Measurements from ENCODE around the gene ADAMTSL3.

ADAMTSL3 gene

DNA sequence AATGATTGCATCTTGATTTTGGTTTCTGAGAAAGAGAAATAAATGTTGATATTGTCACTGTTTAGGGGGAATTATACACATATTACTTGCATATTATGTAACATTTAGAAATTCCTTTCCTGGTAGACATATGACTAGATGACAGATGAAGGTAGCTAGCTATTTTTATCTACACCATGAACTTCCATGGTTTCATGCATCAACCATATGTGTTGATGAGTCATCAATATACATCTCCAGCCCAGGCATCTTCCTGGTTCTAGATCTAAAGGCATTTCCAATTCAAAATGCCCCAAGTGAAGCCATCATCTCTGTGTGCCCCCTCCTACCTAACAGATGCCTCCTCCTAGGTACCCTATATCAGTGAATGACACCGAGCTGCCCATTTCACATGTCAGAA, 9.5 kb upstream of the ADAMTSL3 start:
- Histone ChIP-seq H3K4me3 (ENCODE audit: low read length) (no peak overlapping the region), H2AFZ (ENCODE audit: low read depth, low read length) (no peak overlapping the region), H3K9ac (ENCODE audit: low read length) (no peak overlapping the region), H3K4me2 (ENCODE audit: low read length) (no peak overlapping the region), H3K79me2 (ENCODE audit: low read length) (no peaks in the 10 kb centered on the region), H3K9me3 (ENCODE audit: insufficient read depth, low read length) (0 out of 2 replicates have a peak, but pooled peaks cover 4% of the 10 kb centered on the region), H4K20me1 (ENCODE audit: insufficient read depth, low read length) (no peaks in the 10 kb centered on the region), H3K27me3 (ENCODE audit: low read depth, low read length) (peaks cover 8% of the 10 kb centered on the region; the same call in 1 of the 2 replicates), H3K36me3 (replicated peaks; ENCODE audit: low read depth, low read length) (no peaks in the 10 kb centered on the region), H3K27ac (ENCODE audit: low read length) (no peak overlapping the region), H3K4me1 (ENCODE audit: low read length) (no peaks in the 10 kb centered on the region)
- no peak for TF ChIP-seq EZH2phosphoT487 (IDR thresholded peaks at IDR 0.05; ENCODE audit: low read depth)
- TF ChIP-seq, protein P1, sequence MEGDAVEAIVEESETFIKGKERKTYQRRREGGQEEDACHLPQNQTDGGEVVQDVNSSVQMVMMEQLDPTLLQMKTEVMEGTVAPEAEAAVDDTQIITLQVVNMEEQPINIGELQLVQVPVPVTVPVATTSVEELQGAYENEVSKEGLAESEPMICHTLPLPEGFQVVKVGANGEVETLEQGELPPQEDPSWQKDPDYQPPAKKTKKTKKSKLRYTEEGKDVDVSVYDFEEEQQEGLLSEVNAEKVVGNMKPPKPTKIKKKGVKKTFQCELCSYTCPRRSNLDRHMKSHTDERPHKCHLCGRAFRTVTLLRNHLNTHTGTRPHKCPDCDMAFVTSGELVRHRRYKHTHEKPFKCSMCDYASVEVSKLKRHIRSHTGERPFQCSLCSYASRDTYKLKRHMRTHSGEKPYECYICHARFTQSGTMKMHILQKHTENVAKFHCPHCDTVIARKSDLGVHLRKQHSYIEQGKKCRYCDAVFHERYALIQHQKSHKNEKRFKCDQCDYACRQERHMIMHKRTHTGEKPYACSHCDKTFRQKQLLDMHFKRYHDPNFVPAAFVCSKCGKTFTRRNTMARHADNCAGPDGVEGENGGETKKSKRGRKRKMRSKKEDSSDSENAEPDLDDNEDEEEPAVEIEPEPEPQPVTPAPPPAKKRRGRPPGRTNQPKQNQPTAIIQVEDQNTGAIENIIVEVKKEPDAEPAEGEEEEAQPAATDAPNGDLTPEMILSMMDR (IDR thresholded peaks at IDR 0.05; ENCODE audit: low read depth, low read length): no peak

DNA sequence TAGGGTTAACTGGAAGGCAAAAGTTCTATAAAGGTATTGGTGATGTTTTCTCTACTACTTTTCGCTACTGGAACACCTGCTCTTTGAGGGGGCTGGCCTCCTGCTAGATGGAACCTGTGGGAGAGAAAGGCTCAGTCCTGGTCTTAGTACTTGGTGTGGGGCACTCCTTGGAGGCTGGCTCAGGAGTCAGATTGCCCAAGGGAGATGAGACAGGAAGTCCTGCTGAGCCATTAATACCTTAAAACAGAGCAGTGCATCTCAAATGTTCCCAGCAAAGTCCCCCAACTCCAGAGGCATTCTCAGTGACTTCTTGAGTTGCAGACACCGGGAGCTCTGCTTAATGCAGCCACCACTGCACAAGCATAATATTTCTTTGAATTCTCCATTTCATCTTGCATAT, 3.1 kb upstream of the ADAMTSL3 start:
- H3K27me3 ChIP-seq (ENCODE audit: low read depth, low read length): peaks cover 18% of the 10 kb centered on the region; the same call in 1 of the 2 replicates
- no peaks in the 10 kb centered on the region for H3K9me3 ChIP-seq (ENCODE audit: insufficient read depth, low read length)
- H3K4me3 ChIP-seq (ENCODE audit: low read length): no peak overlapping the region
- no peaks in the 10 kb centered on the region for H4K20me1 ChIP-seq (ENCODE audit: insufficient read depth, low read length)
- no peak overlapping the region for H2AFZ ChIP-seq (ENCODE audit: low read depth, low read length)
- H3K79me2 ChIP-seq (ENCODE audit: low read length): no peaks in the 10 kb centered on the region
- H3K27ac ChIP-seq (ENCODE audit: low read length): no peak overlapping the region
- no peak overlapping the region for H3K4me2 ChIP-seq (ENCODE audit: low read length)
- H3K4me1 ChIP-seq (ENCODE audit: low read length): no peaks in the 10 kb centered on the region
- H3K36me3 ChIP-seq (replicated peaks; ENCODE audit: low read depth, low read length): no peaks in the 10 kb centered on the region
- TF ChIP-seq EZH2phosphoT487 (IDR thresholded peaks at IDR 0.05; ENCODE audit: low read depth): no peak
- TF ChIP-seq, protein P1 (IDR thresholded peaks at IDR 0.05; ENCODE audit: low read depth, low read length): no peak
- no peak overlapping the region for H3K9ac ChIP-seq (ENCODE audit: low read length)

- H3K9ac ChIP-seq (ENCODE audit: low read length): no peak overlapping the region
- H3K4me2 ChIP-seq (ENCODE audit: low read length): no peak overlapping the region
- no peaks in the 10 kb centered on the region for H3K4me1 ChIP-seq (ENCODE audit: low read length)
- no peak overlapping the region for H2AFZ ChIP-seq (ENCODE audit: low read depth, low read length)
- no peak overlapping the region for H3K4me3 ChIP-seq (ENCODE audit: low read length)
- TF ChIP-seq, protein P1 (IDR thresholded peaks at IDR 0.05; ENCODE audit: low read depth, low read length): no peak
- TF ChIP-seq EZH2phosphoT487 (IDR thresholded peaks at IDR 0.05; ENCODE audit: low read depth): no peak
- peaks cover 18% of the 10 kb centered on the region; the same call in 1 of the 2 replicates for H3K27me3 ChIP-seq (ENCODE audit: low read depth, low read length)
- H3K36me3 ChIP-seq (replicated peaks; ENCODE audit: low read depth, low read length): no peaks in the 10 kb centered on the region
- no peaks in the 10 kb centered on the region for H3K79me2 ChIP-seq (ENCODE audit: low read length)
- no peaks in the 10 kb centered on the region for H4K20me1 ChIP-seq (ENCODE audit: insufficient read depth, low read length)
- no peak overlapping the region for H3K27ac ChIP-seq (ENCODE audit: low read length)
- no peaks in the 10 kb centered on the region for H3K9me3 ChIP-seq (ENCODE audit: insufficient read depth, low read length)
These were observed 2.4 kb upstream of the ADAMTSL3 start for GRCh38 chr15:83651541-83651940.

DNA sequence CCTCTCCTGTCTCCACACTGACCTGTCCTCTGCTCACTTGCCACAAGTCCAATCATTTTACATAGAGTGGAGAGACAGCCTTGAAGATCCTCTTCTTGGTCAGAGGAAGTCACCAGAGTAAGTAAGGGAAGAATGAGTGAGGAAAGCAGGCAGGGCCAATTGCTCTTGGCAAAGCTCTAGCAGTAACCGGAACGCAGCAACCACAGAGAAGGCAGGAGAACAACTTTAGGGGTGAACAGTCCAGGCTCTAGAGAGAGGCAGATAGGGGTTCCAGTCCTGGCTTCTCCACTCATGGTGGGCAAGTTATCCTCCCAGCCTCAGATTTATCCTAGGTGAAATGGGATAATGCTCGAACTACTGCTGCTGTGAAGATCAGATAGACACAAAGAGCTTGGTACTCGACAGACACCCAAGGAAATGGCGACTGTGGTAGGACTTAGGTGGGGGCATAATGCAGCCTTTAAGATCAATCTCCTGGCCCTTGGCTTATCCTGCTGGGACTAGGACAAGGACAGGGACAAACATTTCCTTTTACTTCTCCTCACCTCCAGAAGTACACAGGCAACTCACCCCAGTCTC, 1.2 kb upstream of the ADAMTSL3 start:
- no peak overlapping the region for H2AFZ ChIP-seq (ENCODE audit: low read depth, low read length)
- H3K4me3 ChIP-seq (ENCODE audit: low read length): no peak overlapping the region
- no peaks in the 10 kb centered on the region for H3K36me3 ChIP-seq (replicated peaks; ENCODE audit: low read depth, low read length)
- H3K9me3 ChIP-seq (ENCODE audit: insufficient read depth, low read length): no peaks in the 10 kb centered on the region
- no peaks in the 10 kb centered on the region for H3K4me1 ChIP-seq (ENCODE audit: low read length)
- H3K4me2 ChIP-seq (ENCODE audit: low read length): no peak overlapping the region
- H4K20me1 ChIP-seq (ENCODE audit: insufficient read depth, low read length): no peaks in the 10 kb centered on the region
- H3K9ac ChIP-seq (ENCODE audit: low read length): no peak overlapping the region
- no peaks in the 10 kb centered on the region for H3K79me2 ChIP-seq (ENCODE audit: low read length)
- peaks cover 14% of the 10 kb centered on the region; the same call in 1 of the 2 replicates for H3K27me3 ChIP-seq (ENCODE audit: low read depth, low read length)
- TF ChIP-seq, protein P1 (IDR thresholded peaks at IDR 0.05; ENCODE audit: low read depth, low read length): no peak
- TF ChIP-seq EZH2phosphoT487 (IDR thresholded peaks at IDR 0.05; ENCODE audit: low read depth): no peak
- no peak overlapping the region for H3K27ac ChIP-seq (ENCODE audit: low read length)
